Mesenchymal stem cell (in vitro differentiated cells and primary cell): ENCODE measurements around the gene MGST2.

Experiments used
- DNase-seq: peaks from one replicate; pipeline ENCODE4 v3.0.0-alpha.2; 2013
- H2AFZ ChIP-seq: one replicate; pipeline ENCODE4 v1.6.1; 2013; ENCODE audit warnings: low read depth, mild to moderate bottlenecking, control low read depth, inconsistent platforms, low read length, moderate library complexity
- H2AK5ac ChIP-seq: 2 replicates; pipeline ENCODE4 v1.6.1; 2013; ENCODE audit warnings: low read length, moderate library complexity, mild to moderate bottlenecking, inconsistent platforms; ENCODE audit not compliant: severe bottlenecking
- H2BK120ac ChIP-seq: one replicate; pipeline ENCODE4 v1.6.1; 2013; ENCODE audit warnings: low read depth, mild to moderate bottlenecking, inconsistent platforms, low read length, moderate library complexity
- H2BK12ac ChIP-seq, 2 experiments: one replicate each; pipeline ENCODE4 v1.6.1; 2013; ENCODE audit warnings: inconsistent platforms in 2 of 2, low read length in 2 of 2, mild to moderate bottlenecking in 2 of 2, moderate library complexity in 2 of 2, control low read depth in 1 of 2
- H2BK15ac ChIP-seq: one replicate; pipeline ENCODE4 v1.6.1; 2013; ENCODE audit warnings: mild to moderate bottlenecking, low read depth, inconsistent platforms; ENCODE audit not compliant: poor library complexity, severe bottlenecking
- H2BK5ac ChIP-seq: 2 replicates; pipeline ENCODE4 v1.6.1; 2013; ENCODE audit warnings: low read depth, mild to moderate bottlenecking, low read length, control low read depth, inconsistent platforms; ENCODE audit not compliant: poor library complexity, severe bottlenecking
- H3K14ac ChIP-seq, 2 experiments: one replicate each; pipeline ENCODE4 v1.6.1; 2013; ENCODE audit warnings: inconsistent platforms in 2 of 2, low read length in 2 of 2, control low read depth in 1 of 2, mild to moderate bottlenecking in 1 of 2, moderate library complexity in 1 of 2
- H3K18ac ChIP-seq, 2 experiments: one replicate each; pipeline ENCODE4 v1.6.1; 2013; ENCODE audit warnings: inconsistent platforms in 2 of 2, low read length in 2 of 2, control low read depth in 1 of 2, low read depth in 1 of 2, mild to moderate bottlenecking in 1 of 2
- H3K23ac ChIP-seq, 2 experiments: one replicate each; pipeline ENCODE4 v1.6.1; 2013; ENCODE audit warnings: inconsistent platforms in 2 of 2, low read length in 2 of 2, mild to moderate bottlenecking in 2 of 2, moderate library complexity in 2 of 2, control low read depth in 1 of 2
- H3K27ac ChIP-seq: 2 replicates; pipeline ENCODE4 v1.5.1; 2013; ENCODE audit warnings: mild to moderate bottlenecking, moderate library complexity, low read length, control low read depth, inconsistent platforms; ENCODE audit not compliant: poor library complexity, severe bottlenecking
- H3K27me3 ChIP-seq, 2 experiments: 2 replicates each; pipeline versions ENCODE4 v1.6.1 to v1.7.0; 2013; ENCODE audit warnings: low read length in 2 of 2, mild to moderate bottlenecking in 2 of 2, moderate library complexity in 2 of 2, control low read depth in 1 of 2, inconsistent platforms in 1 of 2; ENCODE audit not compliant: control insufficient read depth in 1 of 2, insufficient read depth in 1 of 2
- H3K36me3 ChIP-seq, 2 experiments: 2 replicates each; pipeline versions ENCODE4 v1.6.1 to v1.7.0; 2013; ENCODE audit warnings: low read length in 2 of 2, control low read depth in 1 of 2, inconsistent platforms in 1 of 2, low read depth in 1 of 2, mild to moderate bottlenecking in 1 of 2; ENCODE audit not compliant: insufficient read depth in 2 of 2, control insufficient read depth in 1 of 2
- H3K4ac ChIP-seq, 2 experiments: one replicate each; pipeline ENCODE4 v1.6.1; 2013; ENCODE audit warnings: inconsistent platforms in 2 of 2, low read length in 2 of 2, mild to moderate bottlenecking in 2 of 2, moderate library complexity in 2 of 2, control low read depth in 1 of 2, low read depth in 1 of 2
- H3K4me1 ChIP-seq: 2 replicates; pipeline ENCODE4 v1.6.1; 2013; ENCODE audit warnings: low read depth, low read length, control low read depth; ENCODE audit not compliant: control insufficient read depth, insufficient read depth
- H3K4me2 ChIP-seq: 2 replicates; pipeline ENCODE4 v1.6.1; 2013; ENCODE audit warnings: low read length, mild to moderate bottlenecking, inconsistent platforms; ENCODE audit not compliant: poor library complexity, severe bottlenecking
- H3K4me3 ChIP-seq, 2 experiments: 2 replicates each; pipeline versions ENCODE4 v1.5.1 to v1.7.0; 2013; ENCODE audit warnings: low read length in 2 of 2, mild to moderate bottlenecking in 2 of 2, control low read depth in 1 of 2, low read depth in 1 of 2; ENCODE audit not compliant: insufficient read depth in 1 of 2
- H3K79me1 ChIP-seq: replicated peaks from 2 replicates; pipeline ENCODE4 v1.6.1; 2013; ENCODE audit warnings: mild to moderate bottlenecking, control low read depth, low read length, inconsistent platforms; ENCODE audit not compliant: poor library complexity, severe bottlenecking
- H3K9ac ChIP-seq: 2 replicates; pipeline ENCODE4 v1.7.0; 2013; ENCODE audit warnings: mild to moderate bottlenecking, low read length, moderate library complexity
- H3K9me3 ChIP-seq: 2 replicates; pipeline ENCODE4 v1.7.0; 2013; ENCODE audit warnings: mild to moderate bottlenecking, low read length; ENCODE audit not compliant: control insufficient read depth
- H4K8ac ChIP-seq: one replicate; pipeline ENCODE4 v1.6.1; 2013; ENCODE audit warnings: inconsistent platforms, mild to moderate bottlenecking, low read length, moderate library complexity
- H4K91ac ChIP-seq: one replicate; pipeline ENCODE4 v1.6.1; 2013; ENCODE audit warnings: mild to moderate bottlenecking, low read length, inconsistent platforms
- WGBS: methylation state at CpG from one replicate; pipeline ENCODE4 v1.1.7; 2013; ENCODE audit warnings: mixed read lengths; 5-methylcytosine and 5-hydroxymethylcytosine counted together

MGST2 gene

GRCh38 chr4:139629436-139630125, 36.0 kb upstream of the MGST2 start:
- H4K91ac ChIP-seq = no peak overlapping the region
- DNase-seq = no peak
- H3K36me3 ChIP-seq = no peaks in the 10 kb centered on the region
- H2AFZ ChIP-seq = no peak overlapping the region
- H2BK120ac ChIP-seq = no peak overlapping the region
- no peak overlapping the region for H2BK15ac ChIP-seq
- no peak overlapping the region for H3K18ac ChIP-seq
- peak overlapping the region; percentile 79 for H3K27ac ChIP-seq
- H3K9me3 ChIP-seq = no peaks in the 10 kb centered on the region
- H3K27me3 ChIP-seq = peaks cover 0 to 31% of the 10 kb centered on the region in 2 experiments
- H3K4ac ChIP-seq = no peak overlapping the region
- no peak overlapping the region for H3K4me2 ChIP-seq
- no peak overlapping the region for H3K4me3 ChIP-seq
- H3K4me1 ChIP-seq = peaks cover 6% of the 10 kb centered on the region
- no peak overlapping the region for H4K8ac ChIP-seq
- whole genome bisulfite sequencing = 65% methylated on average over 2 of the region's 3 CpGs
- no peak overlapping the region for H3K9ac ChIP-seq
- H2BK5ac ChIP-seq = peak overlapping the region; percentile 88
- H3K79me1 ChIP-seq = no peaks in the 10 kb centered on the region
- H3K23ac ChIP-seq = no peak overlapping the region
- no peak overlapping the region for H2AK5ac ChIP-seq
- H3K14ac ChIP-seq = no peak overlapping the region
- H2BK12ac ChIP-seq = no peak overlapping the region

GRCh38 chr4:139630126-139630495, 35.5 kb upstream of the MGST2 start:
- Histone ChIP-seq H3K4me3 (no peak overlapping the region), H3K9me3 (no peaks in the 10 kb centered on the region), H2AK5ac (no peak overlapping the region), H3K23ac (no peak overlapping the region), H4K8ac (no peak overlapping the region), H3K4me1 (peaks cover 6% of the 10 kb centered on the region), H3K18ac (no peak overlapping the region), H3K14ac (no peak overlapping the region), H3K4me2 (no peak overlapping the region), H3K36me3 (no peaks in the 10 kb centered on the region), H2BK15ac (no peak overlapping the region), H2BK5ac (no peak overlapping the region), H3K27me3 (peaks cover 0 to 37% of the 10 kb centered on the region in 2 experiments), H3K4ac (no peak overlapping the region), H3K27ac (peak overlapping the region; percentile 79), H2BK120ac (no peak overlapping the region), H3K9ac (no peak overlapping the region), H4K91ac (no peak overlapping the region), H2BK12ac (no peak overlapping the region), H3K79me1 (no peaks in the 10 kb centered on the region), H2AFZ (no peak overlapping the region)
- DNase-seq = no peak
- 100% methylated on average over 1 of the region's 1 CpG for WGBS

- Histone ChIP-seq H2AK5ac (no peak overlapping the region), H2BK120ac (no peak overlapping the region), H3K9ac (no peak overlapping the region), H3K4me1 (peaks cover 6% of the 10 kb centered on the region), H2AFZ (no peak overlapping the region), H3K9me3 (no peaks in the 10 kb centered on the region), H3K23ac (no peak overlapping the region), H3K27ac (no peak overlapping the region), H4K8ac (no peak overlapping the region), H3K79me1 (no peaks in the 10 kb centered on the region), H2BK15ac (no peak overlapping the region), H3K14ac (no peak overlapping the region), H2BK5ac (no peak overlapping the region), H3K18ac (no peak overlapping the region), H2BK12ac (no peak overlapping the region), H3K4me2 (no peak overlapping the region), H3K4me3 (no peak overlapping the region), H3K36me3 (no peaks in the 10 kb centered on the region), H4K91ac (no peak overlapping the region), H3K27me3 (peaks cover 0 to 33% of the 10 kb centered on the region in 2 experiments), H3K4ac (no peak overlapping the region)
- WGBS = 65% methylated on average over 5 of the region's 5 CpGs
- no peak for DNase-seq
Measured at GRCh38 chr4:139630991-139631390, 34.6 kb upstream of the MGST2 start.

- no peak overlapping the region for H3K14ac ChIP-seq
- no peak for DNase-seq
- H2AK5ac ChIP-seq = peak overlapping the region; percentile 49
- no peak overlapping the region for H2BK12ac ChIP-seq
- H2AFZ ChIP-seq = no peak overlapping the region
- no peaks in the 10 kb centered on the region for H3K36me3 ChIP-seq
- peaks cover 6% of the 10 kb centered on the region for H3K4me1 ChIP-seq
- no peak overlapping the region for H2BK15ac ChIP-seq
- H3K9ac ChIP-seq = no peak overlapping the region
- H4K91ac ChIP-seq = no peak overlapping the region
- H3K4ac ChIP-seq = no peak overlapping the region
- peaks cover 0 to 39% of the 10 kb centered on the region in 2 experiments for H3K27me3 ChIP-seq
- WGBS = 93% methylated on average over 1 of the region's 1 CpG
- no peak overlapping the region for H3K18ac ChIP-seq
- H3K23ac ChIP-seq = no peak overlapping the region
- H3K27ac ChIP-seq = no peak overlapping the region
- no peak overlapping the region for H3K4me2 ChIP-seq
- H2BK5ac ChIP-seq = no peak overlapping the region
- H3K9me3 ChIP-seq = no peaks in the 10 kb centered on the region
- H3K79me1 ChIP-seq = no peaks in the 10 kb centered on the region
- H2BK120ac ChIP-seq = no peak overlapping the region
- H3K4me3 ChIP-seq = no peak overlapping the region
- H4K8ac ChIP-seq = no peak overlapping the region
Measured at GRCh38 chr4:139631791-139632190, 33.8 kb upstream of the MGST2 start.
